OCI-LY3 (cell line): ENCODE results near the gene POM121L2.

Source experiments
- H2AFZ ChIP-seq: fragments of 200-600, 300-600 bp; shearing (Covaris generic); 2 replicates; pipeline ENCODE4 v1.6.0; 2014; ENCODE audit warnings: antibody characterized with exemption, low read depth, low read length
- H3K27ac ChIP-seq: fragments of 200-600, 300-600 bp; sonication (generic); 2 replicates; pipeline ENCODE4 v1.5.1; 2014; ENCODE audit warnings: mild to moderate bottlenecking, low read length, moderate library complexity, mixed read lengths
- H3K27me3 ChIP-seq: fragments of 200-600, 300-600 bp; sonication (generic); 2 replicates; pipeline ENCODE4 v1.6.1; 2014; ENCODE audit warnings: low read depth, low read length, mixed read lengths
- H3K36me3 ChIP-seq: fragments of 200-600, 300-600 bp; sonication (generic); replicated peaks from 2 replicates; pipeline ENCODE3; 2014; ENCODE audit warnings: low read depth, low read length, mixed read lengths
- H3K4me1 ChIP-seq: fragments of 300-600, 200-600 bp; sonication (generic); 2 replicates; pipeline ENCODE4 v1.6.1; 2014; ENCODE audit warnings: low read length, mixed read lengths
- H3K4me2 ChIP-seq: fragments of 200-600, 300-600 bp; sonication (generic); 2 replicates; pipeline ENCODE4 v1.6.1; 2014; ENCODE audit warnings: low read length, mixed read lengths
- H3K4me3 ChIP-seq: fragments of 300-600, 200-600 bp; sonication (generic); 2 replicates; pipeline ENCODE4 v1.5.1; 2014; ENCODE audit warnings: antibody characterized with exemption, mild to moderate bottlenecking, low read length, moderate library complexity
- H3K79me2 ChIP-seq: fragments of 300-600, 200-600 bp; shearing (Covaris generic); 2 replicates; pipeline ENCODE4 v1.6.1; 2014; ENCODE audit warnings: mild to moderate bottlenecking, low read length, mixed read lengths
- H3K9ac ChIP-seq: fragments of 300-600, 200-600 bp; shearing (Covaris generic); 2 replicates; pipeline ENCODE4 v1.6.0; 2014; ENCODE audit warnings: mild to moderate bottlenecking, low read length, moderate library complexity
- H3K9me3 ChIP-seq: fragments of 200-600, 300-600 bp; shearing (Covaris generic); 2 replicates; pipeline ENCODE4 v1.6.1; 2014; ENCODE audit warnings: low read length, mixed read lengths; ENCODE audit not compliant: insufficient read depth
- H4K20me1 ChIP-seq: fragments of 200-600, 300-600 bp; sonication (generic); 2 replicates; pipeline ENCODE4 v1.6.1; 2016; ENCODE audit warnings: low read length, mixed read lengths; ENCODE audit not compliant: insufficient read depth
- EZH2phosphoT487 ChIP-seq: fragments of 200-600 bp; shearing (Covaris generic); IDR thresholded peaks from 2 replicates; pipeline ENCODE4 v1.6.1; 2018; ENCODE audit warnings: antibody characterized with exemption, mixed run types, low read depth
- TF ChIP-seq, protein P1 (sequence below): fragments of 200-600, 300-600 bp; sonication (generic); IDR thresholded peaks from 2 replicates; pipeline ENCODE4 v1.5.1; 2014; ENCODE audit warnings: antibody characterized with exemption, low read length, low read depth

Gene POM121L2

DNA sequence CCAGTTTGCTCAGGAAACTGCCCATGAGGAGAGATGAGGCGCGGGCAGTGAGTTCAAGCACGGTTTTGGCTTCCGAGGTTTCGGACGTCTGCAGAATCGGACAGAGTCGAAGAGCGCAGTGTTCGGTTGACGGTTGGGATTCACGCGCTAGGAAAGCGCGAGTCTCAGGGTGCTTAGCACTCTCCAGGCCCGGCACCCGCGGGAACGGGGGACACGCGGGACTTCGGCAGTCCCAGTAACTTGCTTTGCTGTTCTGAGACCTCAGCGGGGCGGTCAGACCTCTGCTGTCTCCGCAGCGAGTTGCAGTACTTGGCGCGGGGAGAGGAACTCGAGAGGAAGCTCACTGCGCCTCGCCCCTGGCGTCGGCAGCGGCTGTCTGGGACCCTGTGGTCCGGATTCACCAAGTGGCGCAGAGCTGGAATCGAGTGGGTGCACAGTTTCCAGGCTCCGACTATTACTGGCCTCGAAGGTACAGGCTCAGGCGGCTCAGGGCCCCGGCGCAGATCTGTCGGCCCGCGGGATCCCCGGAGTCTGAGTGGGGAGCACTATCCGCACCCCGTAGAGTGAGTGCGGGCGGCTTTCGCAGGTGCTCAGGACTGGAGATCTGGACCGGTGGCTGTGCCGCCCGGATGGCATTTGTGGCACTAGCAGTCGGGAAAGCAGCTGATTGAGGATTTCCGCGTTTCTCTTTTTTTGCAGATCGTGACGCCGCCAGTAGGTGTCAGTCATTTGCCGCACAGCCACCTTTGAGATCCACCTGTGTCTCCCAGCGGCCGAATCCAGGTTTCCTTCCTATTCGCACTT is at the start of gene POM121L2:
TSS of gene POM121L2 (minus strand) at position 128 of the 804 bp plus-strand sequence. CDS start at position 25, 103 bp downstream.
- no peaks in the 10 kb centered on the region for H3K4me1 ChIP-seq
- H2AFZ ChIP-seq = no peak within 1 kb of the TSS
- H3K27me3 ChIP-seq = no peaks in the 10 kb centered on the region
- H3K27ac ChIP-seq = no peak within 1 kb of the TSS
- H3K9ac ChIP-seq = no peak within 1 kb of the TSS
- H3K4me2 ChIP-seq = no peak within 1 kb of the TSS
- H3K4me3 ChIP-seq = no peak within 1 kb of the TSS
- H3K79me2 ChIP-seq = no peaks in the 10 kb centered on the region
- H4K20me1 ChIP-seq = no peaks in the 10 kb centered on the region
- no peaks in the 10 kb centered on the region for H3K9me3 ChIP-seq
- TF ChIP-seq, protein P1, sequence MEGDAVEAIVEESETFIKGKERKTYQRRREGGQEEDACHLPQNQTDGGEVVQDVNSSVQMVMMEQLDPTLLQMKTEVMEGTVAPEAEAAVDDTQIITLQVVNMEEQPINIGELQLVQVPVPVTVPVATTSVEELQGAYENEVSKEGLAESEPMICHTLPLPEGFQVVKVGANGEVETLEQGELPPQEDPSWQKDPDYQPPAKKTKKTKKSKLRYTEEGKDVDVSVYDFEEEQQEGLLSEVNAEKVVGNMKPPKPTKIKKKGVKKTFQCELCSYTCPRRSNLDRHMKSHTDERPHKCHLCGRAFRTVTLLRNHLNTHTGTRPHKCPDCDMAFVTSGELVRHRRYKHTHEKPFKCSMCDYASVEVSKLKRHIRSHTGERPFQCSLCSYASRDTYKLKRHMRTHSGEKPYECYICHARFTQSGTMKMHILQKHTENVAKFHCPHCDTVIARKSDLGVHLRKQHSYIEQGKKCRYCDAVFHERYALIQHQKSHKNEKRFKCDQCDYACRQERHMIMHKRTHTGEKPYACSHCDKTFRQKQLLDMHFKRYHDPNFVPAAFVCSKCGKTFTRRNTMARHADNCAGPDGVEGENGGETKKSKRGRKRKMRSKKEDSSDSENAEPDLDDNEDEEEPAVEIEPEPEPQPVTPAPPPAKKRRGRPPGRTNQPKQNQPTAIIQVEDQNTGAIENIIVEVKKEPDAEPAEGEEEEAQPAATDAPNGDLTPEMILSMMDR = no peak
- no peak for TF ChIP-seq EZH2phosphoT487
- H3K36me3 ChIP-seq = no peaks in the 10 kb centered on the region

DNA sequence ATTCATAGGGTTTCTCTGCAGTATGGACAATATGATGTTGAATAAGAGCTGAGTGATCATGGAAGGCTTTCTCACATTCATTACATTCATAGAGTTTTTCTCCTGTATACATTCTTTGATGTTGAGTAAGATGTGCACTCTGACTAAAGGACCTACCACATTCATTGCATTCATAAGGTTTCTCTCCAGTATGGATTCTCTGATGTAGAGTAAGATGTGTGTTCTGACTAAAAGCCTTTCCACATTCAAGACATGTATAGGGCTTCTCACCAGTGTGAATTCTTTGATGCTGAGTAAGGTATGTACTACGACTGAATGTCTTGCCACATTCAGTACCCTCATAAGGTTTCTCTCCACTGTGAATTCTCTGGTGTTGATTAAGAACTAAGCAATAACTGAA is 47.2 kb upstream of the POM121L2 start:
- no peak overlapping the region for H3K27ac ChIP-seq
- H3K9me3 ChIP-seq = no peaks in the 10 kb centered on the region
- H2AFZ ChIP-seq = no peak overlapping the region
- no peaks in the 10 kb centered on the region for H3K79me2 ChIP-seq
- H3K4me3 ChIP-seq = no peak overlapping the region
- H3K4me2 ChIP-seq = no peak overlapping the region
- TF ChIP-seq, protein P1 = no peak
- no peak for TF ChIP-seq EZH2phosphoT487
- H4K20me1 ChIP-seq = no peaks in the 10 kb centered on the region
- H3K4me1 ChIP-seq = no peaks in the 10 kb centered on the region
- H3K9ac ChIP-seq = no peak overlapping the region
- no peaks in the 10 kb centered on the region for H3K27me3 ChIP-seq
- no peaks in the 10 kb centered on the region for H3K36me3 ChIP-seq

DNA sequence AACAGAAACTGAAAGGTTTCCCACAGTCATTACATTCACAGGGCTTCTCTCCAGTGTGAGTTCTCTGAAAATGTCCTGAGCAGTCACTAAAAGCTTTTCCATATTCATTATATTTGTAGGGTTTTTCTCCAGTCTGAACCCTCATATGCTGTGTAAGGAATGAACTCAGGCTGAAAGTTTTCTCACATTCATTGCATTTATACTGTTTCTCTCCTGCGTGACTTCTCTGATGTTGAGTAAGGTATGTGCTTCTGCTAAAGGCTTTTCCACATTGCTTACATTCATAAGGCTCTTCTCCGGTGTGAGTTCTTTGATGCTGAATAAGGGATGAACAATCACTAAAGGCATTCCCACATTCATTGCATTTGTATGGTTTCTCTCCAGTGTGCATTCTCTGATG is 46.7 kb upstream of the POM121L2 start:
- Histone ChIP-seq H3K27me3 (no peaks in the 10 kb centered on the region), H2AFZ (no peak overlapping the region), H3K4me2 (no peak overlapping the region), H4K20me1 (no peaks in the 10 kb centered on the region), H3K9ac (no peak overlapping the region), H3K27ac (no peak overlapping the region), H3K79me2 (no peaks in the 10 kb centered on the region), H3K4me1 (no peaks in the 10 kb centered on the region), H3K36me3 (no peaks in the 10 kb centered on the region), H3K4me3 (no peak overlapping the region), H3K9me3 (no peaks in the 10 kb centered on the region)
- no peak for TF ChIP-seq EZH2phosphoT487
- TF ChIP-seq, protein P1 = no peak

DNA sequence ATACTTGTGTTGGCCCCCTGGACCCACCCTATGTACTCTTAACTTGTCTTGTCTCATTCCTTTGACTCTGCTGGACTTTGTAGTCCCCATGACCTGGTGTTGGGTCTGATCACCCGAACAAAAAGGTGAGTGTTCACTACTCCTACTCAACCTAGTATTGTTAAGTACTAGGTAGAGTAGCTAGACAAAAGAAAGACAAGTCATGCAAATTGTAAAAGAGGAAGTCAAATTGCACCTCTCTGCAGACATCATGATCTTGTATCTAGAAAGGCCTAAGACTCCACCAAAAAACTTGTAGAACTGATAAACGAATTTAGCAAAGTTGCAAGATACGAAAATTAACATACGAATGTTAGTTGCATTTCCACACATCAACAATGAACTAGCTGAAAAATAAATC is 40.8 kb upstream of the POM121L2 start:
- Histone ChIP-seq H3K4me3 (no peak overlapping the region), H2AFZ (no peak overlapping the region), H3K4me2 (no peak overlapping the region), H3K9ac (no peak overlapping the region), H3K27me3 (no peaks in the 10 kb centered on the region), H3K9me3 (no peaks in the 10 kb centered on the region), H3K36me3 (no peaks in the 10 kb centered on the region), H3K27ac (no peak overlapping the region), H3K79me2 (no peaks in the 10 kb centered on the region), H3K4me1 (no peaks in the 10 kb centered on the region), H4K20me1 (no peaks in the 10 kb centered on the region)
- no peak for TF ChIP-seq EZH2phosphoT487
- TF ChIP-seq, protein P1 = no peak
